ENCODE data around the gene ACADVL. TPM values are rescaled to one million over a fixed set of nuclear protein-coding genes. Genes with fewer than 3 reads are reported as not detected.

The ACADVL gene
- total RNA-seq, 3 donors from 2014 or later, result 161 to 222 (median 174) TPM

GRCh38 chr17:7218166-7218565, 1.6 kb upstream of the ACADVL start:
- DNase-seq (no peak), ATAC-seq (no peak)
- Mint-ChIP-seq H3K27me3 (ENCODE audit: low read depth) (no peaks in the 10 kb centered on the region), H3K36me3 (ENCODE audit: insufficient read depth) (peaks cover 3% of the 10 kb centered on the region), H3K4me1 (ENCODE audit: low read depth) (peaks cover 70% of the 10 kb centered on the region), H3K4me3 (peak overlapping the region; percentile 35), H3K9me3 (no peaks in the 10 kb centered on the region)

- peak overlapping the region; percentile 94 for H3K4me3 Mint-ChIP-seq
- H3K4me1 Mint-ChIP-seq (ENCODE audit: low read depth), result peaks cover 65% of the 10 kb centered on the region
- DNase-seq (no peak), ATAC-seq (no peak)
- H3K27me3 Mint-ChIP-seq (ENCODE audit: low read depth), result no peaks in the 10 kb centered on the region
- peaks cover 8% of the 10 kb centered on the region for H3K36me3 Mint-ChIP-seq (ENCODE audit: insufficient read depth)
- no peaks in the 10 kb centered on the region for H3K9me3 Mint-ChIP-seq
These were observed 980 bp upstream of the ACADVL start for GRCh38 chr17:7218758-7219157.

DNA sequence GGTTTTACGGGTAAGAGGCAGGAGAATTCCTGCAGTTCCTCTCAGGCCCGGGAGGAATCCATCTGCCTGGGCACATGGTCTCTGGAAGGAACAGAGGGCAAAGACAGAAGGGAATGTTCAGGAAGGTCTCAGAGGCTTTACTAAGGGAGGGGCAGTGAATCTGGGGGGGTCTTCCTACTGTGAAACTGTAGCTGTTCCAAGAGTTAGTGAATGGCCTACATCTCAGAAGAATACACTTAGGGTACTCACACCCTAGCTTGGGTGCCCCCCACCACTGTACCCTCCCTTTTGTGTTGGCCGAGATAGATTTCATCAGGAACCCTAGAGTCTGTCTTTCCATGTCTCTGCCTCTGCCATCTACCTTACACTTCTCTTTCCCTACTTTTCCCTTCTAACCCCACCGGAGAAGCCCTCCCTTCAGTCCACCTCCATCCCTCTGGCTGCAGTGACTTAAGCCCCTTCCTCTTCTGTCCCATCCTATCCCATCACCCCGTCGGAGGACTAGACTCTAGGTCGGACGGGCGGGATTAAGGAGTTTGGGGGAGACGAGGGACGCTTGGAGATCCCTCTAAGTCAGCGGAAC, 418 bp upstream of the ACADVL start:
- DNase-seq, result no peak
- Mint-ChIP-seq H3K9me3 (no peaks in the 10 kb centered on the region), H3K36me3 (ENCODE audit: insufficient read depth) (peaks cover 12% of the 10 kb centered on the region), H3K4me1 (ENCODE audit: low read depth) (peaks cover 59% of the 10 kb centered on the region), H3K27me3 (ENCODE audit: low read depth) (no peaks in the 10 kb centered on the region), H3K4me3 (peak overlapping the region; percentile 94)
- ATAC-seq, result no peak

DNA sequence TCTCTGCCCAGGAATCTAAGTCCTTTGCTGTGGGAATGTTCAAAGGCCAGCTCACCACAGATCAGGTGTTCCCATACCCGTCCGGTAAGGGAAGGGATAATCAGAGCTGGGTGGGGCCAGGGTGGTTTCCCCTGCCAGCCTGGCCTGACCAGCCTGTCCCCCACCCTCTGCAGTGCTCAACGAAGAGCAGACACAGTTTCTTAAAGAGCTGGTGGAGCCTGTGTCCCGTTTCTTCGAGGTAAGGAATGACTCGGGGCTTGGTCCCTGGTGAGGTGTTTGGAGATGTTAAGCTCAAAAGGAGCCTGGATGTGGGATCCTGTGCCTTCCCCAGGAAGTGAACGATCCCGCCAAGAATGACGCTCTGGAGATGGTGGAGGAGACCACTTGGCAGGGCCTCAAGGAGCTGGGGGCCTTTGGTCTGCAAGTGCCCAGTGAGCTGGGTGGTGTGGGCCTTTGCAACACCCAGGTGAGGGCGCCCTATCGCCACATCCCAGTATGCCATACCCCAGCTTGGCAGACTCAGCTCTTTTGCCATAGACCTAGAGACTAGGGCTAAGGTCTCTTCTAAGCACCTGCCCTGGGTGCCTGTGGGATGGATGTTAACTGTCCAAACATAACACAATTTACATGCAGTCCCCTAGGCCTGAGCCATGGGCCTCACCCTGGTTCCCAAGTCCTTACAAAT, 997 bp downstream of the ACADVL start:
- H3K36me3 Mint-ChIP-seq (ENCODE audit: insufficient read depth), result peaks cover 15% of the 10 kb centered on the region
- peak overlapping the region; percentile 94 for H3K4me3 Mint-ChIP-seq
- no peaks in the 10 kb centered on the region for H3K27me3 Mint-ChIP-seq (ENCODE audit: low read depth)
- peak; percentile 44 for ATAC-seq
- no peaks in the 10 kb centered on the region for H3K9me3 Mint-ChIP-seq
- DNase-seq, result peak; percentile 55
- peaks cover 48% of the 10 kb centered on the region for H3K4me1 Mint-ChIP-seq (ENCODE audit: low read depth)

- Mint-ChIP-seq H3K9me3 (no peaks in the 10 kb centered on the region), H3K4me3 (peak overlapping the region; percentile 94), H3K4me1 (ENCODE audit: low read depth) (peaks cover 40% of the 10 kb centered on the region), H3K27me3 (ENCODE audit: low read depth) (no peaks in the 10 kb centered on the region), H3K36me3 (ENCODE audit: insufficient read depth) (peaks cover 15% of the 10 kb centered on the region)
- ATAC-seq, result no peak
- DNase-seq, result no peak
These were observed 1.7 kb downstream of the ACADVL start for GRCh38 chr17:7221278-7222092.

GRCh38 chr17:7222093-7222971, 2.6 kb downstream of the ACADVL start:
- Mint-ChIP-seq H3K4me3 (peak overlapping the region; percentile 1), H3K9me3 (no peaks in the 10 kb centered on the region), H3K36me3 (ENCODE audit: insufficient read depth) (peaks cover 15% of the 10 kb centered on the region), H3K27me3 (ENCODE audit: low read depth) (no peaks in the 10 kb centered on the region), H3K4me1 (ENCODE audit: low read depth) (peaks cover 36% of the 10 kb centered on the region)
- ATAC-seq, result no peak
- no peak for DNase-seq

GRCh38 chr17:7222972-7223292, 3.2 kb downstream of the ACADVL start:
- no peak for ATAC-seq

GRCh38 chr17:7223375-7223774, 3.6 kb downstream of the ACADVL start:
- Mint-ChIP-seq H3K9me3 (no peaks in the 10 kb centered on the region), H3K27me3 (ENCODE audit: low read depth) (no peaks in the 10 kb centered on the region), H3K4me1 (ENCODE audit: low read depth) (peaks cover 32% of the 10 kb centered on the region), H3K4me3 (no peak overlapping the region), H3K36me3 (ENCODE audit: insufficient read depth) (peaks cover 20% of the 10 kb centered on the region)
- ATAC-seq, result no peak
- no peak for DNase-seq

More at GRCh38 chr17:7222972-7223292, 3.2 kb downstream of the ACADVL start:
- H3K4me3 Mint-ChIP-seq, result no peak overlapping the region
- H3K9me3 Mint-ChIP-seq, result no peaks in the 10 kb centered on the region
- peaks cover 33% of the 10 kb centered on the region for H3K4me1 Mint-ChIP-seq (ENCODE audit: low read depth)
- H3K27me3 Mint-ChIP-seq (ENCODE audit: low read depth), result no peaks in the 10 kb centered on the region
- H3K36me3 Mint-ChIP-seq (ENCODE audit: insufficient read depth), result peaks cover 17% of the 10 kb centered on the region
- no peak for DNase-seq

DNA sequence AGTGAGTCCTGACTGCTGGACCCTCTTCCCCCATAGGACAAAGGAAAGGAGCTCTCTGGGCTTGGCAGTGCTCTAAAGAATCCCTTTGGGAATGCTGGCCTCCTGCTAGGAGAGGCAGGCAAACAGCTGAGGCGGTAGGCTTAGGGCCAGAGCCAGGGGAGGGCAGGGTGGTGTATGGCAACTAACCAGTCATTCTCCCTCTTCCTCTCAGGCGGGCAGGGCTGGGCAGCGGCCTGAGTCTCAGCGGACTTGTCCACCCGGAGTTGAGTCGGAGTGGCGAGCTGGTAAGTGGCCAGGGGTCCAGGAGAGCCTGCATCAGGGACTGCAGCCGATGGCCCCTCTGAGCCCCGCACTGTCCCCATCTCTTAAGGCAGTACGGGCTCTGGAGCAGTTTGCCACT, 4.4 kb downstream of the ACADVL start:
- Mint-ChIP-seq H3K9me3 (no peaks in the 10 kb centered on the region), H3K4me1 (ENCODE audit: low read depth) (peaks cover 26% of the 10 kb centered on the region), H3K36me3 (ENCODE audit: insufficient read depth) (peaks cover 24% of the 10 kb centered on the region), H3K27me3 (ENCODE audit: low read depth) (no peaks in the 10 kb centered on the region), H3K4me3 (no peak overlapping the region)
- ATAC-seq (no peak), DNase-seq (no peak)

GRCh38 chr17:7224661-7225111, 4.9 kb downstream of the ACADVL start:
- peaks cover 26% of the 10 kb centered on the region for H3K36me3 Mint-ChIP-seq (ENCODE audit: insufficient read depth)
- H3K27me3 Mint-ChIP-seq (ENCODE audit: low read depth), result no peaks in the 10 kb centered on the region
- ATAC-seq, result no peak
- H3K9me3 Mint-ChIP-seq, result no peaks in the 10 kb centered on the region
- DNase-seq, result no peak
- peaks cover 20% of the 10 kb centered on the region for H3K4me1 Mint-ChIP-seq (ENCODE audit: low read depth)
- no peak overlapping the region for H3K4me3 Mint-ChIP-seq

- no peak overlapping the region for H3K4me3 Mint-ChIP-seq
- ATAC-seq (no peak), DNase-seq (no peak)
- no peaks in the 10 kb centered on the region for H3K27me3 Mint-ChIP-seq (ENCODE audit: low read depth)
- H3K9me3 Mint-ChIP-seq, result no peaks in the 10 kb centered on the region
- H3K36me3 Mint-ChIP-seq (ENCODE audit: insufficient read depth), result peaks cover 30% of the 10 kb centered on the region
- H3K4me1 Mint-ChIP-seq (ENCODE audit: low read depth), result peaks cover 15% of the 10 kb centered on the region
These were observed 6.1 kb downstream of the ACADVL start for GRCh38 chr17:7225711-7226331.

DNA sequence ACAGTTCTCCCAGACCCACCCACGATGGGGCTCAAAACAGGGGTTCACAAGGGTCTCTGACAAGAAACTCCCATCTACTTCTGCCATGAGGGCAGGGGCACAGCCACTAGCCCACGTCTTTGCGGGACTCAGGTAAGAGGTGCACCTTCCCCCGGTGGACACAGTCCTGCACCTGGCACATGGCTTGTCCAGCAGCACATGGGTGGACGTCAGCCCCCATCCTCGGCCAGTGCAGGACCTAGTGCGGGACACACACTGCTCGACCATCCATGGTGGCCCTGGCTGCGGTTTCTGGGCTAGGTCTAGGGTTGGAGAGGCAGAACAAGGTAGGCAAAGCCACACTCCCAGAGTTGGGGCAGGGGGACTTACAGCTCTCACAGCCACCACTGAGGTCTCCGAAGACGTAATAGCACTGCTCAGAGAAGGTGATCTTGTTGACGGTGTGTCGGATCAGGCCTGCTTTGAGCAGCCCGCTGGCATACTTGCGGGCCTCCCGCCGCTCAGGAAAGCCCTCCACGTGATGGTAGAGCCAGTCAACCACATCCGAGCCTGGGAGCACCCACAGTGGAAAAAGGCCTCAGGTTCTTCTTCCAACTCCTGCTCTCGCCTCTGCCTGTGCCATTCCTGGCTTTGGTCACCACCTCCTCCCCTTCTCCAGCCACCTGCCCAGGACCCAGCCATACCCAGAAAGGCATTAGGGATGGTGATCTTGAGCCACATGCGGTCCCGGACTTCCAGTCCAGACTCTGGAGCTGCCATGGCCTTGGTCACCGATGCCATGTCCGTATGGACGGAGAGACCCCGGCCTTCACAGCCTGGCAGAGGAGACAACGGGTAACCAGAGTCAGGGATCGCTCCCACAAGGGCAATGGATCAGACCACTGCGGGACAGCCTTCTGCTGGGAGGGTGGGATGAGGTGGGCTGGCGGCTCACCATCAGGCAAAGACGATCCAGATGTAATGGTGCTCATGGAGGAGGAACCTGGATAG, 7.3 kb downstream of the ACADVL start:
- Mint-ChIP-seq H3K4me3 (no peak overlapping the region), H3K27me3 (ENCODE audit: low read depth) (no peaks in the 10 kb centered on the region), H3K9me3 (no peaks in the 10 kb centered on the region), H3K4me1 (ENCODE audit: low read depth) (peaks cover 12% of the 10 kb centered on the region), H3K36me3 (ENCODE audit: insufficient read depth) (peaks cover 29% of the 10 kb centered on the region)
- DNase-seq, result no peak
- no peak for ATAC-seq

DNA sequence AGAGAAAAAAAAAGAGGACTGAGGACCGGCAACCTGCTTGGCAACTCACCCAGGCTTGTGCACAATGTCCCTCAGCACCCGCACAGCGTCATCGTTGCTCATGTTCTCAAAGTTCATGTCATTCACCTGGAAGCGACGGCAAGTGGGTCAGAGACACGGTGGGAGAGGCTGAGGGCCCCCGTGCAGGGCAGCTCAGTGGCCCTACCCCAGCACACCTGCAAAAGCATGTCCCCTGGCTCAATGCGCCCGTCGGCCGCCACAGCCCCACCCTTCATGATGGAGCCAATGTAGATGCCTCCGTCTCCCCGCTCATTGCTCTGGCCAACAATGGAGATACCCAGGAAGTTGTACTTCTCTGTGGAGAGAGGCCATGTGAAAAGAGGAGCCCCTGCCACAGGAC, 9.2 kb downstream of the ACADVL start:
- Mint-ChIP-seq H3K4me1 (ENCODE audit: low read depth) (peaks cover 28% of the 10 kb centered on the region), H3K4me3 (no peak overlapping the region), H3K9me3 (no peaks in the 10 kb centered on the region), H3K36me3 (ENCODE audit: insufficient read depth) (peaks cover 21% of the 10 kb centered on the region), H3K27me3 (ENCODE audit: low read depth) (no peaks in the 10 kb centered on the region)
- DNase-seq, result no peak
- no peak for ATAC-seq

Data from activated T-cell treated with anti-CD3 and anti-CD28 coated beads, Interleukin-2, amount 50 U/mL, for 4 hours (primary cell).